GM19351 (cell line): Measurements from ENCODE around the gene SCFD2.

Source experiments
- ATAC-seq: cut with Tn5 transposase; IDR thresholded peaks from one replicate; pipeline ENCODE4 v1.9.1; 2021; ENCODE audit warnings: mild to moderate bottlenecking, moderate library complexity; ENCODE audit not compliant: unreplicated experiment

Gene SCFD2

GRCh38 chr4:53118676-53119075, 247.2 kb downstream of the SCFD2 start:
- no peak for ATAC-seq

GRCh38 chr4:53116954-53117353, 248.9 kb downstream of the SCFD2 start:
- no peak for ATAC-seq

GRCh38 chr4:53113431-53114225, 252.2 kb downstream of the SCFD2 start:
- peak; percentile 74 for ATAC-seq

GRCh38 chr4:53105313-53105712, 260.5 kb downstream of the SCFD2 start:
- ATAC-seq: no peak

GRCh38 chr4:53103481-53103880, 262.4 kb downstream of the SCFD2 start:
- ATAC-seq: no peak

GRCh38 chr4:53101191-53101581, 264.7 kb downstream of the SCFD2 start:
- ATAC-seq: no peak

- ATAC-seq: no peak
Measured at GRCh38 chr4:53100501-53101190, 265.2 kb downstream of the SCFD2 start.

- ATAC-seq: no peak
Measured at GRCh38 chr4:53098681-53099121, 267.2 kb downstream of the SCFD2 start.

GRCh38 chr4:53094040-53094439, 271.8 kb downstream of the SCFD2 start:
- no peak for ATAC-seq

GRCh38 chr4:53089936-53090729, 275.7 kb downstream of the SCFD2 start:
- ATAC-seq: no peak

GRCh38 chr4:53088152-53088551, 277.7 kb downstream of the SCFD2 start:
- ATAC-seq: no peak

GRCh38 chr4:53076374-53076958, 289.4 kb downstream of the SCFD2 start:
- ATAC-seq: no peak

GRCh38 chr4:53075162-53075785, 290.6 kb downstream of the SCFD2 start:
- ATAC-seq: peak; percentile 58

- no peak for ATAC-seq
Measured at GRCh38 chr4:53068755-53069330, 297.0 kb downstream of the SCFD2 start.

- ATAC-seq: no peak
Measured at GRCh38 chr4:53067125-53067802, 298.6 kb downstream of the SCFD2 start.

- no peak for ATAC-seq
Measured at GRCh38 chr4:53066155-53066554, 299.7 kb downstream of the SCFD2 start.

GRCh38 chr4:53064609-53065008, 301.3 kb downstream of the SCFD2 start:
- no peak for ATAC-seq

GRCh38 chr4:53061091-53061850, 304.6 kb downstream of the SCFD2 start:
- ATAC-seq: no peak

GRCh38 chr4:53060278-53060677, 305.6 kb downstream of the SCFD2 start:
- ATAC-seq: peak; percentile 69
